ENCODE results near the gene ADAM12. TPM values are rescaled to one million over a fixed set of nuclear protein-coding genes. Genes with fewer than 3 reads are reported as not detected.
A peak's percentile ranks its signal among the peaks of the same experiment; 100 is the strongest.

ADAM12 gene
- total RNA-seq, 1 donor from 2014 or later = 5.8 TPM

GRCh38 chr10:126087796-126088505 is 300.3 kb downstream of the ADAM12 start:
- intact Hi-C loops (cut with DNase I) = no loop called here
- DNase-seq (ENCODE audit: low spot score) (no peak), ATAC-seq (peak; percentile 42)

- no peak for ATAC-seq
- no peak for DNase-seq (ENCODE audit: low spot score)
- intact Hi-C loops (cut with DNase I) = no loop called here
These were observed 301.1 kb downstream of the ADAM12 start for GRCh38 chr10:126087153-126087680.

DNA sequence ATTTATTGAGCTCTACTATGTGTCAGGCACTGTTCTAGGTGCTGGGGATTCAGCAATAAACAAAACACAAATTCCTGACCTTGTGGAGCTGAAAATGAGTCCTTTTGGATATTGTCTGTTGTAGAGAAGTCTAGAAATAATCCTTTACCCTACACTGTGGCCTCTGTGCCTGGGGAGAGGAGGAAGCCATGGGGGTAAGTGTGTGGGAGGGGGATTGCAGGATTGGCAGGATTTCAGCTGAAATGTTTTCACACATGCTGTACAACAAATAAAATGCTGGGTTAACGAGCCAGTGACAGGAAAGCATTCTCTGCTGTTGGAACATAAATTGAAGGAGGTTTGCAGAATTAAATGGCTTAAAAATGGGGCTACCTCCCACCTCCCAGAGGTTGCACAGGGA is 302.5 kb downstream of the ADAM12 start:
- no peak for ATAC-seq
- intact Hi-C loops (cut with DNase I) = no loop called here

DNA sequence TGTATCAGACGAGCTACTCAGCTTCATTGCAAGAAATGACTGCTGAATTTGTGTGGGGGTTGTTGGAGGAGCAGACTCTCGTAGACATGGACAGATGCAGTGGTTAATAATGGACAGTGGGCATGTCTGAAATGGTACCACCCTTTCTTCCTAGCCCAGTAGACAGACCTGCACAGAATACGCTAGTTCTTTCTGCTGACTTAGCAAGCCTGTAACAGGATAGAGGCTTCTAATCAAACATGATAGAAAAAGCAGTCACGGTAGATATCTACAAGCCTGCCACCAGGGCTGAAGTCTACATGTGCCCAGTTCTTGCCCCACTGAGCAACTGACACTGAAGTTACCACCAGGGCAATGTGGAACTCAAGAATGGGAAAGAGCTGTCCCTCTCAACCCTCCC is 303.9 kb downstream of the ADAM12 start:
- DNase-seq (ENCODE audit: low spot score) (no peak), ATAC-seq (no peak)
- intact Hi-C loops (cut with DNase I) = no loop called here

More for the DNA sequence above, 302.5 kb downstream of the ADAM12 start:
- no peak for DNase-seq (ENCODE audit: low spot score)

GRCh38 chr10:126083009-126083408 is 305.3 kb downstream of the ADAM12 start:
- intact Hi-C loops (cut with DNase I) = no loop called here

DNA sequence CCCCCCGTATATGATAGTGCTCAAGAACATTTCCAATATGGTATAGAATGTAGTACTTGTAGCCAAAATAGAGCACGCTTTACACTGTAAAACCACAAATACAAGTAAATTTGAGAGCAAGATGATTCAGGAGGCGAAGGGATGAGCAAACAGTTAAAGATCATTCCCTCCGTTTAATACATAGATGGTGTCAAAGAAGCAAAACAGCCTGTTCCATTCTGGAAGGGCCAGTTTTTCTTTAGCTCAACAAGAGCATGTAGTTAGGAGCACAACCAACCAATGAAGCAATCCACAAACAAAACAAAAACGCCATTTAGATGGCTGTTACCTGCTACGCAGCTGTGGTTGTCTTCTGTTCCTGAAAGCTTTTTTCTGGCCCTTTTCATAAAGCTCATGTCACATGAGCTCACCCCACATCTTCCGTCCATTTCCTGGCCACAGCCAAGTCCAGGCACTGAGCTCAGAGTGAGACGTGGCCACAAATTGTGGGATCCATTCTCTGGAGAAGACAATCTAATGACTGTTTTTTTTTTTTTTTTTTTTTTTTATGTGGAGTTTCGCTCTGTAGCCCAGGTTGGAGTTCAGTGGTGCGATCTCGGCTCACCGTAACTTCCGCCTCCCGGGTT is 306.3 kb downstream of the ADAM12 start:
- intact Hi-C loops (cut with DNase I) = no loop called here
- DNase-seq (ENCODE audit: low spot score) (no peak), ATAC-seq (peak; percentile 86)

More at GRCh38 chr10:126083009-126083408, 305.3 kb downstream of the ADAM12 start:
- ATAC-seq (no peak), DNase-seq (ENCODE audit: low spot score) (no peak)

GRCh38 chr10:126080879-126081411 is 307.3 kb downstream of the ADAM12 start:
- peak; percentile 55 for ATAC-seq
- intact Hi-C loops (cut with DNase I) = no loop called here
- DNase-seq (ENCODE audit: low spot score) = no peak

GRCh38 chr10:126080291-126080825 is 307.9 kb downstream of the ADAM12 start:
- DNase-seq (ENCODE audit: low spot score) = no peak
- no peak for ATAC-seq
- intact Hi-C loops (cut with DNase I) = no loop called here

- intact Hi-C loops (cut with DNase I) = no loop called here
- ATAC-seq = no peak
- DNase-seq (ENCODE audit: low spot score) = no peak
These were observed 313.3 kb downstream of the ADAM12 start for GRCh38 chr10:126075009-126075408.

DNA sequence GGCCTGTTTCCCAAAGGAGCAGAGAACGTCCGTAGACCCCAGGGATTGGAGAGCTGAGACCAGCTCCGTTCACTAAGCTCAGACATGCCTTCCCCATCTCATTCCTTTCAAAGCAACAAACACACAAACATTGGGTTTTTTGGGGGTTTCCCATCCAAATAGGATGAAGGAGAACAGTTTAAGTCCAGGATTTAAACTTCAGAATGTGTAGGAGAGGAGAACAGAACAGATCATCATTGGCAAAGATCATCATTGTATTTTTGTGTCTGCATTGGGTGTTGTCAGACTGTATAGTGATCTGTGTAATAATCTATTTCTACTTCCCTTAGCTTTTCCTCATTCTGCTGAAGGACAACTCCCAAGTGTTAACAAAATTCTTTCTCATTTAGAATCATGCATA is 314.0 kb downstream of the ADAM12 start:
- DNase-seq (ENCODE audit: low spot score) (no peak), ATAC-seq (no peak)
- intact Hi-C loops (cut with DNase I) = no loop called here

DNA sequence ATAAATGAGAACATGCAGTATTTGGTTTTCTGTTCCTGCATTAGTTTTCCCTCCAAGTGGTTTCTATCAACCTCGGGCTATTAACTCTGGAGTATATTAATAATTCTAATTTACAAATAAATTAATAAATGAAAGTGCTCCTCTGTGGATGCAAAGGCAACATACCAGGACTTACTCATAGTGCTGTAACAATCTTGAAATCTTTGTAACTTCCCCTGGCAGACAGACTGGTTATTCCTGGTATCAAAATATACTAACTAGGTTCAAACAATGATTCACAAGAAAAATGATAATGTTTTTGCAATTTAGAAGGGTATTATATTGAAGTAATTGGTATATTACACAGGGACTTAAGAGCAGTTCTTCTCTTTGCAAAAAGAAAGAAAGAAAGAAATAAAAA is 314.7 kb downstream of the ADAM12 start:
- ATAC-seq (no peak), DNase-seq (ENCODE audit: low spot score) (no peak)
- intact Hi-C loops (cut with DNase I) = no loop called here

DNA sequence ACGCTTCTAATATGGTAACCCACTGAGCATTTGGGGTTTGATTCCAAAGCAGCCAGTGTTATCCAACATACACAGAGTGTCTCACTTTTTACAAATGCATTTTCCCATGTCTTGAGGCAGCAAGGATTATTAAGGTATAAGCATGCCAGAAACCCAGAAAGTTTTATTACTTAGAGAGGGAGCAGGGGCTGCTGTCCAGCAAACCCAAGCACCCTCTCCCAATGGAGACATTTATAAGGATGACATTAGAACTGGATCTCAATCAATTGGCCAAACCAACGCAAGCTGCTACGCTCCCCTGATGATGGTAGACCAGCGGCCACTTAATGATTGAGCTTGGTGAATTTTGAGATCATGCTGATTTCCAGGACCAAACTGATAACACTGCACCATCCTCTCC is 315.7 kb downstream of the ADAM12 start:
- intact Hi-C loops (cut with DNase I) = no loop called here
- ATAC-seq (no peak), DNase-seq (ENCODE audit: low spot score) (no peak)

DNA sequence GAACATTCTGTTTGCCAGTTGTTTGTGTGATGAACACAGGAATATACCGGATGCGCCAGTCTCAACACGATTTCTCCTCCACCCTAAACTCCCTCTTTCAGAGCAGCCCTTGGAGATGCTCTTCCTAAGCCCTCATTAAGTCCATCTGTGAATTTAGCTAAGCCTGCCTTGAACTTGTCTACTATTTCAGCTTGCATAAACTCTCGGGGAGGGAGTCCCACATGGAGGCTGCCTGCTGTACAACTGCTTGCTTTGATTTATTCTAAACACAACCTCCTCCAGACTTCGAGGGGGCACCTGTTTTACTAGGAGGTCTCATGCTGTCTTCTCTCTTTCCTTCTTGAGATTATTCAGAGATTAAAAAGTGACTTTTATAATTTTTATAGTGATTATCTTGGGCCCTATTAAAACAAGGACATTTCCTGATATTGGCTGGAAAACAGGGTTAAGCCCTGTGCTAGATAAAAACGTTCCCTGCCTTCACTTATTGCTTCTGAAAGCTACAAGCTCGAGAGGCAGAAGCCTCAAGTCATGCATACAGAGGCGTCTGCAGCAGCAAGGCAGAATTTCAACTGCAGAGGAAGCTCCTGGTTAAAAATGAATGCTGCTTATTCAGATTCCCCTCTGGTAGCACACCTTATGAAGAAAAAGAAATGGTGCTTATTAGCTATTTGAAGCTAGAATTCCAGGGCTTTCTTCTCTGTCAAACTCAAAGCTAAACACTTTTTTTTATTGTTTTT is 317.6 kb downstream of the ADAM12 start:
- ATAC-seq (no peak), DNase-seq (ENCODE audit: low spot score) (no peak)
- intact Hi-C loops (cut with DNase I) = no loop called here

DNA sequence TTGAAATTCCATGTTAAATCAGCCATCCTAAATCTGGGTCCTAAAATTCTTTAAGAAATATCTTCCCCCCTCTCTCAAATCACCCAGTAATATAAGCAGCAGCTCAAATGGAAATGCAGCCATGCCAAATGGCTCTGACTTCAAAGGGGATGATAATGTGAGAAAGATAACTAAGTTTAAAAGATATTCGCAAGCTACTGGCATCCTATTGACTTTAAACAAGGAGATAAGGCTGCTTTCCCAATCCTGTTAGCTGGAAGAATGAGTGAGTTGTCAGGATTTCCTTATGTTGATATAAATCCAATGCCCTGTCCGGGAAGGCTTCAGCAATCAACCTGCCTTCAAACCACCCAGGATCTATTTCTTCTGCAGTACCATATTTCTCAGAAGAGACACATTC is 320.0 kb downstream of the ADAM12 start:
- ATAC-seq = no peak
- intact Hi-C loops (cut with DNase I) = no loop called here

DNA sequence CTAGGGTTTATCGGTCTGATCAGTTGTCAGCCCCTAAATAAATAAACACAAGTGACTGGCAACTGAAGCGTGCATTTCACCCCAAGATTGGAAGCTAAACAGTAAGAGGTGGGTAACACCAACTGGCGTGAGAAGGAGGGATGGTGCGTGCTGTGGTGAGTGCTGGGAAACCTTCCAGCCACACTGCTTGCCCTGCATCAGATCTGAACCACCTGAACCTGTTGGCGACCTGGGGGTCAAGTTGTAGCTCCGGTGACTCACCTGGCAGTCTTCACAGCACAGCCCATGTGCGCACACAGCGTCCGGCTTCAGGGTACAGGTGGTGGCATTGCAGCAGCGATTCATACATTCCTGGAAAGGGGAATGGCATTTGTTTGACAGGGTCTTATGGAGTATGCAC is 321.8 kb downstream of the ADAM12 start:
- intact Hi-C loops (cut with DNase I) = no loop called here
- no peak for DNase-seq (ENCODE audit: low spot score)
- no peak for ATAC-seq

More for the DNA sequence above, 320.0 kb downstream of the ADAM12 start:
- no peak for DNase-seq (ENCODE audit: low spot score)

DNA sequence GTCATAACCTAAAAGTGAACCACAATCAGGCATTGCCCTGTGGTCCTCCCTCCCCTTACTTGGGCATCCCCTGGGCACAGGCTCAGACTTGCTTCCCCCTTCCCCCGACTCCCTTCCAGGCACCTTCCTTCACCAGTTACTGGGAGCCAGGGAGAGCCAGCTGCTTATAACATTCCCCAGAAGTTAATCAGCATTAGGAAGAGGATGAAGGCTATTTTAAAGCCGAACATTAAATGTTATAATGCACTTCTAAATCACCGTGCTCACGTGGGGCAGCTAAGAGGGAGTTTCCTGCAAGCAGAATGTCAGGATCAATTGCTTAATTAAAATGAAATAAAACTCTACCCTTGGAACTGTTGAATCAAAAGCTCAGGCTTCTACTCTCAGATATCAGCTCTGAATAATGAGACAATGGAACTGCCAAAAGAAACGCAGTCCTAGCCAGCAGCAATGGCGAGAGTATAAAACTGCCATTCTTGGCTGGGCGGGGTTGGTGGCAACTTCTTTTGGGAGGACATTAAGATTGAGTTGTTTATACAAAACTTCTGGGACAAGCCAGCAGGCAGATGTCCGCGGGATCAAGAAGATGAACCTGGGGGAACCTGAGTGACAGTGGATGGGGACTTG is 322.4 kb downstream of the ADAM12 start:
- intact Hi-C loops (cut with DNase I) = no loop called here
- no peak for DNase-seq (ENCODE audit: low spot score)
- ATAC-seq = no peak

DNA sequence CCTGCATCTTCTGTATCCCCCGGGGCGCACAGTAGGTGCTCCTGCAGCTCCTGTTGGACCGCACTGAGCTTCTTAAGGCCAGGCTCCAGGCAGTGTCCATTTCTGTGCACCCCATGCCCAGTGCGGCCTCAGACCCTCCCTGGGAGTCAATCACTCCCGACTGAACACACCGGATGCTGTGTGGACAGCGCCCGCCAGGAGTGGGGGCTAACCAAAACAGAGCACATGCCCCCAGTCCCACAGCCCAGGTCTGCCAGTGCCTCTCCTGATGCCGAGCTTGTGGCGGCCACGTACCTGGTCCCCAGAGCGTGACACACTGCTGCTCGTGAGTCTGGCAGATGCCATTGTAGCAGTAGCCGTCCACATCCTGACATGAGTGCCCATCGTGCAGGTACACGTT is 323.8 kb downstream of the ADAM12 start:
- ATAC-seq (no peak), DNase-seq (ENCODE audit: low spot score) (no peak)
- intact Hi-C loops (cut with DNase I) = no loop called here

- intact Hi-C loops (cut with DNase I) = no loop called here
- ATAC-seq (no peak), DNase-seq (ENCODE audit: low spot score) (no peak)
These were observed 324.9 kb downstream of the ADAM12 start for GRCh38 chr10:126063353-126063791.

Data from sciatic nerve (tissue), 2 donors.